Measurements from ENCODE around the gene ZP2.

GRCh38 chr16:21222495-21223337 lies 11.3 kb upstream of the ZP2 start:
- TF ChIP-seq, protein P1, sequence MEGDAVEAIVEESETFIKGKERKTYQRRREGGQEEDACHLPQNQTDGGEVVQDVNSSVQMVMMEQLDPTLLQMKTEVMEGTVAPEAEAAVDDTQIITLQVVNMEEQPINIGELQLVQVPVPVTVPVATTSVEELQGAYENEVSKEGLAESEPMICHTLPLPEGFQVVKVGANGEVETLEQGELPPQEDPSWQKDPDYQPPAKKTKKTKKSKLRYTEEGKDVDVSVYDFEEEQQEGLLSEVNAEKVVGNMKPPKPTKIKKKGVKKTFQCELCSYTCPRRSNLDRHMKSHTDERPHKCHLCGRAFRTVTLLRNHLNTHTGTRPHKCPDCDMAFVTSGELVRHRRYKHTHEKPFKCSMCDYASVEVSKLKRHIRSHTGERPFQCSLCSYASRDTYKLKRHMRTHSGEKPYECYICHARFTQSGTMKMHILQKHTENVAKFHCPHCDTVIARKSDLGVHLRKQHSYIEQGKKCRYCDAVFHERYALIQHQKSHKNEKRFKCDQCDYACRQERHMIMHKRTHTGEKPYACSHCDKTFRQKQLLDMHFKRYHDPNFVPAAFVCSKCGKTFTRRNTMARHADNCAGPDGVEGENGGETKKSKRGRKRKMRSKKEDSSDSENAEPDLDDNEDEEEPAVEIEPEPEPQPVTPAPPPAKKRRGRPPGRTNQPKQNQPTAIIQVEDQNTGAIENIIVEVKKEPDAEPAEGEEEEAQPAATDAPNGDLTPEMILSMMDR (IDR thresholded peaks at IDR 0.05) = no peak
- no peak for TF ChIP-seq POLR2A (IDR thresholded peaks at IDR 0.05)
